ENCODE data around the gene KLHL1. TPM values are rescaled to one million over a fixed set of nuclear protein-coding genes. Genes with fewer than 3 reads are reported as not detected.

KLHL1 gene
- total RNA-seq, 1 experiment from 2014 or later, result not detected

Small RNAs within 50 kb of the gene (small RNA-seq; reads per million reads assigned to genes)
- gene RNY3P10, result not detected

Other genes with a start within 250 kb of the KLHL1 start
- gene ATXN8OS, start 626 bp downstream of the KLHL1 start, total RNA-seq (2014; rRNA removed; shearing (Covaris generic); ENCODE audit: low replicate concordance), result not detected in 2 replicates

Data from Karpas-422 (cell line).